Neural crest cell (in vitro differentiated cells): ENCODE results near the gene MYPN. TPM values are rescaled to one million over a fixed set of nuclear protein-coding genes. Genes with fewer than 3 reads are reported as not detected.

ENCODE experiments used
- DNase-seq: peaks from one replicate; pipeline ENCODE4 v3.0.0; 2021; ENCODE audit warnings: low read depth, mixed read lengths, low spot score
- H3K27ac Mint-ChIP-seq: one replicate; pipeline ENCODE4 v1.8.0; 2021; ENCODE audit warnings: mild to moderate bottlenecking, mixed read lengths; ENCODE audit not compliant: unreplicated experiment
- H3K27me3 Mint-ChIP-seq: 2 replicates; pipeline ENCODE4 v1.8.0; 2021; ENCODE audit warnings: low read depth, mild to moderate bottlenecking, mixed read lengths
- H3K36me3 Mint-ChIP-seq: 2 replicates; pipeline ENCODE4 v1.8.0; 2021; ENCODE audit warnings: low read depth, mild to moderate bottlenecking, mixed read lengths
- H3K4me1 Mint-ChIP-seq: 2 replicates; pipeline ENCODE4 v1.8.0; 2021; ENCODE audit warnings: mixed read lengths
- H3K4me3 Mint-ChIP-seq: one replicate; pipeline ENCODE4 v1.8.0; 2021; ENCODE audit warnings: mild to moderate bottlenecking, mixed read lengths
- H3K9me3 Mint-ChIP-seq: 2 replicates; pipeline ENCODE4 v1.8.0; 2021; ENCODE audit warnings: mixed read lengths
- total RNA-seq: library from RNA; stranded (reverse); gene quantifications from 2 replicates; pipeline ENCODE4 v1.2.1, GENCODE V29; 2021
- TF ChIP-seq, protein P1 (sequence below): fragments of 200-600 bp; sonication (generic); conservative IDR thresholded peaks from 2 replicates; pipeline ENCODE4 v1.5.0; 2021; ENCODE audit warnings: antibody characterized with exemption, mild to moderate bottlenecking

The MYPN gene
- total RNA-seq, 1 donor from 2014 or later = not detected

DNA sequence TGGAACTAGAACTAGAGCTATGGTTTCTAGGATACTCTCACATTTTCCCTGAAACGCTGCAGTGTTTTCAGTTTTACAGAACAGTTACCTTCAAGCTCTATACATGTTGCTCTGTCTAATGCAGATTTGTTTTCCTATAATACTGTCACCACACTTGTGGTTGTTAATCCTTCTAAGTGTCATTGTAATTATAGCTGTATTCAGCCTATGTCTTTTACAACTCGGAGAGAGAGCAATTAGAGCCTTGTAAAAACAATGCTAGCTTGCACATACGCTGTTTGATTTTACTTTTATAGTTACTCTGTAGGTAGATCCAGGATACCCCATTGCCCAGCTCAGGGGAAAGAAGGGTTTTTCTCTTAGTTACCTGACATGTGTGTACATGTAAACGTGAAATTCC lies 67.5 kb downstream of the MYPN start:
- TF ChIP-seq, protein P1, sequence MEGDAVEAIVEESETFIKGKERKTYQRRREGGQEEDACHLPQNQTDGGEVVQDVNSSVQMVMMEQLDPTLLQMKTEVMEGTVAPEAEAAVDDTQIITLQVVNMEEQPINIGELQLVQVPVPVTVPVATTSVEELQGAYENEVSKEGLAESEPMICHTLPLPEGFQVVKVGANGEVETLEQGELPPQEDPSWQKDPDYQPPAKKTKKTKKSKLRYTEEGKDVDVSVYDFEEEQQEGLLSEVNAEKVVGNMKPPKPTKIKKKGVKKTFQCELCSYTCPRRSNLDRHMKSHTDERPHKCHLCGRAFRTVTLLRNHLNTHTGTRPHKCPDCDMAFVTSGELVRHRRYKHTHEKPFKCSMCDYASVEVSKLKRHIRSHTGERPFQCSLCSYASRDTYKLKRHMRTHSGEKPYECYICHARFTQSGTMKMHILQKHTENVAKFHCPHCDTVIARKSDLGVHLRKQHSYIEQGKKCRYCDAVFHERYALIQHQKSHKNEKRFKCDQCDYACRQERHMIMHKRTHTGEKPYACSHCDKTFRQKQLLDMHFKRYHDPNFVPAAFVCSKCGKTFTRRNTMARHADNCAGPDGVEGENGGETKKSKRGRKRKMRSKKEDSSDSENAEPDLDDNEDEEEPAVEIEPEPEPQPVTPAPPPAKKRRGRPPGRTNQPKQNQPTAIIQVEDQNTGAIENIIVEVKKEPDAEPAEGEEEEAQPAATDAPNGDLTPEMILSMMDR = no peak
- peaks cover 2% of the 10 kb centered on the region for H3K9me3 Mint-ChIP-seq
- no peak for DNase-seq
- H3K36me3 Mint-ChIP-seq = no peaks in the 10 kb centered on the region
- H3K27me3 Mint-ChIP-seq = no peaks in the 10 kb centered on the region
- no peak overlapping the region for H3K4me3 Mint-ChIP-seq
- H3K4me1 Mint-ChIP-seq = peaks cover 6% of the 10 kb centered on the region
- H3K27ac Mint-ChIP-seq = no peak overlapping the region

DNA sequence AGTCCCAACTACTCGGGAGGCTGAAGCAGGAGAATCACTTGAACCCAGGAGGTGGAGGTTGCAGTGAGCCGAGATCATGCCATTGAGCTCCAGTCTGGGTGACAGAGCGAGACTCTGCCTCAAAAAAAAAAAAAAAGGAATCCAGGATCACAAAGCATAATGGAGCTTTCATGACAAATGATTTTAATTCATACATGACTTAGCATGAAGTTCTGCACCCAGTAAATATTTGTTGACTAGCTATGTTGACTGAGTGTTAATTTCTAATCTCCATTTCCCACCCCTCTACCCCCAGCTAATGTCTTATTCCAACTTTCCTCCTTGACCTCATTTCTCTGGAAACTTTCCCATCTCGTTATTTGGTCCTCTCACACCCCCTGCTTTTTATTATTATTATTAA lies 69.3 kb downstream of the MYPN start:
- TF ChIP-seq, protein P1 = no peak
- H3K4me1 Mint-ChIP-seq = peaks cover 6% of the 10 kb centered on the region
- peaks cover 2% of the 10 kb centered on the region for H3K9me3 Mint-ChIP-seq
- H3K27me3 Mint-ChIP-seq = no peaks in the 10 kb centered on the region
- no peak for DNase-seq
- no peak overlapping the region for H3K4me3 Mint-ChIP-seq
- H3K27ac Mint-ChIP-seq = no peak overlapping the region
- no peaks in the 10 kb centered on the region for H3K36me3 Mint-ChIP-seq

GRCh38 chr10:68179016-68179415 lies 69.7 kb downstream of the MYPN start:
- no peaks in the 10 kb centered on the region for H3K36me3 Mint-ChIP-seq
- H3K4me1 Mint-ChIP-seq = peaks cover 6% of the 10 kb centered on the region
- no peaks in the 10 kb centered on the region for H3K27me3 Mint-ChIP-seq
- H3K9me3 Mint-ChIP-seq = peaks cover under 1% of the 10 kb centered on the region
- DNase-seq = no peak
- no peak overlapping the region for H3K4me3 Mint-ChIP-seq
- TF ChIP-seq, protein P1 = no peak
- H3K27ac Mint-ChIP-seq = no peak overlapping the region

DNA sequence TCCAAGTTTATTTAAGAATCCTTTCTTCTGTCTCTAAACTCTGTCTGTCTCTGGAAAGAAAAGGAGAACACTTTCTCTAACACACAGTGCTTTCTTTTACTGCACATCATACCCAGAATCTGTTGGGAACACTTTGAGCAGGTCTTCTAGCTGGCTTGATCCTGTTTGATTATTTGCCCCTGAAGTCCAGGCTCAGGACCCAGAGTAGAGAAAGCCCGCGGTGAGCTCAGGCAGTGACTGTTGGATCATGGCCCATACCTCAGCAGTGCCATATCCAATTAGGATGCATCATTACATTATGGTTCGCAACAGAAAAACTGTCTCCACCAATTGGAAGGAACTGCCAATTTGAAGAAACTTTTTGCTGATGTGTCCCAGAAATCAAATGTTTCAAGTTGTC lies 71.2 kb downstream of the MYPN start:
- TF ChIP-seq, protein P1 = no peak
- DNase-seq = no peak
- no peaks in the 10 kb centered on the region for H3K9me3 Mint-ChIP-seq
- H3K36me3 Mint-ChIP-seq = no peaks in the 10 kb centered on the region
- no peak overlapping the region for H3K27ac Mint-ChIP-seq
- no peak overlapping the region for H3K4me3 Mint-ChIP-seq
- H3K4me1 Mint-ChIP-seq = peaks cover 6% of the 10 kb centered on the region
- no peaks in the 10 kb centered on the region for H3K27me3 Mint-ChIP-seq

DNA sequence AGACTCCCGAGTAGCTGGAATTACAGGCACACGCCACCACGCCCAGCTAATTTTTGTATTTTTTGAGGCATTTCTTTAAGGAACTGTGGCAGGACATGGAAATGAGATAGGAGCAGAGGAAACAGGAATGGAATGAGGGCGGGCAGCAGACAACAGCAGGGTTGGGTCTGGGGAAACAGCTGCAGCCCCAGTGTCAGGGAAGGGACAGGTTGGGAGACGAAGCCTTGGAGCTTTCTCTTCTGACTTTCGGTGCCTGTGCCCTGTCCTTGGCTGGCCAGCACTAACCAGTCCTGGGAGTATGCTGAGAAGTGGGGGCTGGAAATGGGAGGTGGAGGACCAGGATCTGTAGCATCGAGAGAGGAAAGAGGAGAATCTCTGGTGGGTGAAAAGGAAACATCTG lies 75.3 kb downstream of the MYPN start:
- no peaks in the 10 kb centered on the region for H3K9me3 Mint-ChIP-seq
- peaks cover 26% of the 10 kb centered on the region for H3K27me3 Mint-ChIP-seq
- DNase-seq = no peak
- H3K4me3 Mint-ChIP-seq = no peak overlapping the region
- H3K36me3 Mint-ChIP-seq = no peaks in the 10 kb centered on the region
- H3K4me1 Mint-ChIP-seq = no peaks in the 10 kb centered on the region
- H3K27ac Mint-ChIP-seq = no peak overlapping the region
- TF ChIP-seq, protein P1 = no peak

GRCh38 chr10:68185085-68185484 lies 75.8 kb downstream of the MYPN start:
- no peaks in the 10 kb centered on the region for H3K36me3 Mint-ChIP-seq
- H3K27me3 Mint-ChIP-seq = peaks cover 28% of the 10 kb centered on the region
- no peaks in the 10 kb centered on the region for H3K4me1 Mint-ChIP-seq
- TF ChIP-seq, protein P1 = no peak
- no peak for DNase-seq
- H3K4me3 Mint-ChIP-seq = no peak overlapping the region
- H3K9me3 Mint-ChIP-seq = no peaks in the 10 kb centered on the region
- H3K27ac Mint-ChIP-seq = no peak overlapping the region
